GM18505 (cell line): ENCODE results near the gene YAE1.

Experiments used
- ATAC-seq: cut with Tn5 transposase; IDR thresholded peaks from one replicate; pipeline ENCODE4 v1.9.1; 2021; ENCODE audit not compliant: unreplicated experiment
- POLR2A ChIP-seq: IDR thresholded peaks from 4 replicates; pipeline ENCODE4 v1.6.1; 2011; ENCODE audit warnings: borderline replicate concordance; ENCODE audit not compliant: insufficient read depth, insufficient read length; ENCODE audit errors: extremely low read depth

YAE1 gene

DNA sequence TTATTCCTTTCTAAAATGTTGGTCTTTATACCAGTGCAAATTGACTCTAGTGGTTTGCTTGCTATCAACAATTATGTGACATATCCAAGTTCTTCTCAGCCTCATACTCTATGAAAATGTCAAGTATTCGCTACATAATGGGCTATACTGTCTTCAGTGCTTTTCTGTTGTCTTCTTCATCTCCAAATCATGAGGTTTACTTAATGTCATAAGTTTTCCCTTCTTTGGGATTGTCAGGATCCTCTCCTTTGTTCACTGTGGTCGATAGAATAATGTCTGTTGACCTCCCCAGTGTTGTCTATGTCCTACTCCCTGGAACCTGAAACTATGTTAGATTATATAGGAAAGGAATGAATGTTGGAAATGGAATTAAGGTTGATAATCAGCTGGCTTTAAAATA is 40.7 kb downstream of the YAE1 start:
- ATAC-seq, result no peak
- TF ChIP-seq POLR2A, result no peak

DNA sequence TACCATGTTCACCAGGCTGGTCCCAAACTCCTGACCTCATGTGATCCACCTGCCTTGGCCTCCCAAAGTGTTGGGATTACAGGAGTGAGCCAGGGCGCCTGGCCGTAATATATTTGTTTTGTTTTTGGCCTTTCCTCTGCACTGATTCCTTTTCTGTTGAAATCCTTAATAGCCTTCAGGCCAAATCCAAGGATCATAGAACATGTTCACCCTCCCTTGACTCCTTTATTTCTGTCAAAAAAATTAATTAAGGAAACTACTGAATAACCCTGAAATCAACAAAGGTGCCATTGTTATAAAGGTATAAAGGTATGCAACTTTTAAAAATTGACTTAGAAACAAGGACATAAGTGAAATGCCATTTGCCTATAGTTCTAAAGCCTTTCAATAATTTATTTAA is 41.7 kb downstream of the YAE1 start:
- no peak for ATAC-seq

DNA sequence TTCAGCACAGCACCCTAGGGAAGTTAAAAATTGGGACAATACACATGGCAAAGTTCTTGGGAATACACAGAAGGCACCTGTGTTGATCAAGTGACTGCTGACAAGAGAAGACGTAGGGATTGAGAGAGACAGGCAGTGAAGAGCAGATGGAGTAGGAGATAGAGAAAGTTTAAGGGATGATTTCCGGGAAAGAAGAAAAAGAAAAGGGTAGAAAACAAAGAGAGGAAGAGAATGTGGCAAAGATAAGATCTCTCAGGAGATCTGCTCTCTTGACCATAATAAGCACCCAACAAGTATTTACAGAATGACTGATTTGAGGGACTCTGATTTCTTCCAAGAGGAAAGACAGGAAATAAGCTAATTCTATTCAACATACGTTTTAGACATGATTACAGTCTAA is 42.1 kb downstream of the YAE1 start:
- no peak for TF ChIP-seq POLR2A
- ATAC-seq, result no peak

More for the DNA sequence above, 41.7 kb downstream of the YAE1 start:
- no peak for TF ChIP-seq POLR2A

DNA sequence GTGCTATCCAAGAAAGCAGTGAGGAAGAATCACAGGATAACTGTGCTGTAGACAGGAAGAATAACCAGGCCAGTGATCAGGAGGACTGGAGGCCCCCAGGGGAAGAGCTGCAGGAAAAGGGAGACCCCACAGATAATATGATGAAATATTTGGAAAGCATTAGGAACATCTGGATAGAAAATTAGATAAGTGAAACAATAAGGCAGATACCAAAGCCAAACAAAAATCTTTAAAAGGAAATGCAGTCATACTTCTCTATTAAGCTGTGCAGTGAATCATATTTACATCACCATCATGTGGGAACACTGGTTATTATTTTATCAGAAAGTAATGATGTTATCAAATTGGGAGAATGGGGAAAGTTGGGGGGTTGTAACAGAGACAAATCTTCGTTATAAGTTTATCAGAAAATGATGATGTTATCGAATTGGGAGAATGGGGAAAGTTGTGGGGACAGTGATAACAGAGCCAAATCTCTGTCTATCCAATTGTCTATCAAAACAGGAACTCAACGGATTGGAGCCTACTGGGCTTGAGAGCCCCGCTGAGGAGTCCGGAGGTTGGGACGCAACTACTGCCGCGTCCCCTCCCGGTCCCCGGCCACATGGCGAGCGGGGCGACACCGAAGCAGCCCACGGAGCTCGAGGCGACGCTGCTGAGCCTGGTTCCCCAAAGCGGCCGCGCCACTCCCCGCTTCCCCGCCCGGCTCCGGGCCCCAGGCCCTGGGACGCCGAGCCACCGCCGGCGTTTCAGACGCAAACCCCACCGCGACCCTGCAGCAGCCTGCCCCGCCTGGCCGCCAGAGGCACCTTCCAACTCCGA is 43.1 kb downstream of the YAE1 start:
- ATAC-seq, result no peak
- no peak for TF ChIP-seq POLR2A

DNA sequence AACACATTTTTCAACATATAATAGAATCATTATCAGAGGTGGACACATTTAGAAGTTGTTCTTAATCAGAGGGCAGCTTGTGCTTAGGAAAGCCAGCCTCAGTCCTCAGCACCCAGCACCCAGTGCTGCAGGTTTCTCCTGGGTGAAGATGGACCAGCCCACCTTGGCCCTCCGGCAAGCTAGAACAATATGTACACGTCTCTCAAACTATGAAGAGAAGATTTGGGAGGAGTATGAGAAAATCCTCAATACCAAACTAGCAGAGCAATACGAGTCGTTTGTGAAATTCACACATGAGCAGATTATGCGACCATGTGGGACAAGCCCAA is 43.7 kb downstream of the YAE1 start:
- ATAC-seq, result no peak
- TF ChIP-seq POLR2A, result no peak

DNA sequence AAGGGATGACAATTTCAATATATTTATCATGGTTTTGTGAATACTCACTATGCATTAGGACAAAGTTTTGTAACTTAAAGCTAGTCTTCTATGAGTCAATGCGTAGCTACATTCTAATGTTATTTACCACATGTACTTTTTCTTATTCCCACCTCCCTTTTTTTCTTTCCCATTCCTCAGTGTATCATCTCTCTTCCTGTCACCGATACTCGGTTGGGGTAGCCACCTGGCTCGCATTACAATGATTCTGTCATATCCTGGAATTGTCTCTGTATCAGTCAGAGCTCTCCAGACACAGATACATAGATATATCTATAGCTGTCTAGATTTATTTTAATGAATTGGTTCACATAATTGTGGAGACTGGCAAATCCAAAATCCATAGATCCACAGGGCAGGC is 47.4 kb downstream of the YAE1 start:
- no peak for TF ChIP-seq POLR2A
- ATAC-seq, result no peak

DNA sequence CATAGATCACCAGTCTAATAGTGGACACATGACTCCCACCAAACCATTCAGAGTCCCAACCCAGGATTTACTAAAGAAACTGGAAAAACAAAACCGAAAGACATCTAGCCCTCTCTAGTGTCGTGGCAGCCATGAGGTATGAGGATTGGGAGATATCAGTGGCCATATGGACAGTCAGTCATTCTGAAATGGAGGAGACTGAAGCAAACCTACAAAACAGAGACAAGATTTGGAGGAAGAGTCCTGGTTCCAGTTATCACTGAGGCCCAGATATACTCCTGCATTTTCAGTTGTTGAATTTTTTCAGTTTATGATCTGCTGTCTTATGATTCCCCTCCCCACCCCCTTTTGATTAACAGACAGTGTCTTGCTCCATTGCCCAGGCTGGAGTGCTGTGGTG is 48.1 kb downstream of the YAE1 start:
- TF ChIP-seq POLR2A, result no peak
- no peak for ATAC-seq

DNA sequence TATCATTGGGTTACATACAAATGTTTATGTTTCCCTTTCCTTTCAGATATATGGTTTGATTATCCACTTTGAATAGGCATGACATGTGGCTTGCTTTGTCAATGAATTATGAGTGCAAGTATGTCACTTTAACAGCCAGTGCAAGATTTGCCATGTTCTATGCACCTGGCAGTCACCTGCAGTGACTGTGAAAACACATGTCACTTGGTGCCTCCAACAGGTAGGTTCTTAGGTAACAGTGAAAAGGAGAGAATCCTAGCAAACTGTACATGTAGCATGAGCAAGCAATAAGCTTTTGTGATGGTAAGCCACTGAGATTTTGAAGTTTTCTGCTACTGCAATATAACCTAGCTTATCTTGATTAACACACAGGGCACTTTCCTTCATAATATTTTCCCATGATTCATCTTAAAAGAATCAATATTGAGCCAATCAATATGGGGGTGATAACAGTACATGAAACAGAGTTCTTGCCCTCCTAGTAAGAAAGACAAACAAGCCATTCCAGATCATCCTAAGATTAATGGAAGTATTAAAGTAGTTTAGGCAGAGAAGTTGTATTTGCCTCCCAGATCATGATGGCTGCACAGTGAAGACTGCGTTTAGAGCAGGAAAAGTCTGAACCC is 49.3 kb downstream of the YAE1 start:
- TF ChIP-seq POLR2A, result no peak
- ATAC-seq, result no peak

DNA sequence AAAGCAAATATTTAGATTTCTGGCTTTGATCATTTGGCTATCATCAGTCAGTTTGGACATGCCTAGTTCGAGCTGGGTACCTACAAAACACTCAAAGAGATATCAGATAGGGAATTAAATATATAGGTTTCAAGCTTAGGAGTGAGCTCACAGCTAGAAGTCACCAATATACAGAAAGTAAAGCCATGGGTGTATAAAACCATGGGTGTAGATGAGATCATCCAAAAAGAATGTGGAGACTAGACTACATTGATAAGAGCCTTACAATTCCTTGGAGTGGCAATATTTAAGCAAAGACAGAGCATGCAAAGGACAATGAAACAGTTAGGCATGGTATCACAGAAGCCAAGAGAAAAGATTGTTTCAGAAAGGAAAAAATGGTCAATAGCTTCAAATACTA is 49.9 kb downstream of the YAE1 start:
- no peak for TF ChIP-seq POLR2A
- ATAC-seq, result no peak

DNA sequence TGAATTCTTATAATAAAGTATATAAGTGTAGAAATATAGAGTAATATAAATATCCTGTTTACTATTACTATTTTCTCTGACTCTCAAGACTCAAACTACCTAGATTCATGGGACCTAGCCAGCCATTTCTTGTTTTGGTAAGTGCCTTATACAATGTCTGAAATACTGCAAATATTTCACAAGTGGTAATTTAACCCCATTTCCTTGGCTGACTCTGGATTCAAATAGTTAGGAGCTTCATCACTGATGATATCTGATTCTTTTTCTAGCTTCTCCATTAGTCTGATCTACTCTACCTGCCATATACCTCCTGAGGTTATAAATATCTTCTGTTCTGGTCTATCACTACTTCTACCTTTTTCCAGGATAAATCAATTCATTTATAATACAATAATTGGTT is 50.8 kb downstream of the YAE1 start:
- ATAC-seq, result no peak
- no peak for TF ChIP-seq POLR2A

DNA sequence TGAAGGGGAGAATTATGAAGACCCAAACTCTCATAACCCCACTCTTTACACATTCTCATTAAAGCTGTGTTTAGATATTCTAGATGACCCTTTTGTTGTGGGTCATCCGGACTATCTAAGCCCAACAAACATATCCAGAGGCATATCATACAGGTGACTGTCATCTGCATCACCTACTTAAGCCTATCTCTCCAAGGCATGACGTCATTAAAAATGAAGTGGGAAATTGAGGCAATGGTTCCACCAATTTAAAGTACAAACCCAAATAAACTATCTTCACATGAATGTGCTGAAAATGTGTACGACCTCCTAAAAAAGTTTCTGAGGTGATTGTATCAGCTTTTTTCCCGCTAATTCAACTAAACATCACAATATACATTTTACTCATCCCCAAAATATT is 52.7 kb downstream of the YAE1 start:
- ATAC-seq, result no peak
- TF ChIP-seq POLR2A, result no peak

DNA sequence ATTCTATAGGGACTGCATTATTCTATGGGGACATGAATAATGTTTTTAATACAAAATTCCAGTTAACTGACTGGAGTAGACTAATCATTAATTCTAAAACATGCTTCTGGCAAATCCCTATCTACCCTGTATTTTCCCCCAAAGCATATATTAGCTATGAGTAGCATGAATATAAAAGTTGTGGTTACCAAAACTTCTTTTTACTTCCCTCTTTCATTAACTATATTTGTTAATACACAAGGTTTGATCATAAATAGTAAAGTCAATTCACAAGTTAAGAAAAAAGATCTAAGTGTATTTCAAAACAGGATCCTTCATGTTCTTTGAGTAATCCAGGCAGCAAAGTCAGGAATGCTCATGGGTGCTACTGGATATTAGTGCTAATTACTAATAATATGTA is 54.3 kb downstream of the YAE1 start:
- TF ChIP-seq POLR2A, result no peak
- no peak for ATAC-seq

DNA sequence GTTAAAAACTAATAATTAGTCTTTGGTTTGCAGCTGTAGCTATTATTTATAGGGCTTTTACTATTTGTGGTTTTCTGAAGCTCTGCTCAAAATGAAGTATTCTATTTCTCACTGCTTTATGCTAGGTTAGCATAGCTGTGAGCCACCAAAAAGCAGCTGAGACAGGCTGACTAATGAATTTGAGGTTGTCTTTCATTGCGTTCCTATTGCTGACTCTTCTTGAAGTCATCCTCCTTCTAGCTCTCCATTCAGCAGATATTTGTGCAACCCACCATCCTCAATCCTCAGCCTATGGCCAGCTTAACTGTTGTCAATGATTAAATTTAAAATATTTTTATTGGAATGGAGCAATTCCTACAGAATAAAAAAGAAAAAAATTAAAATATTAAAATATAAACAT is 55.1 kb downstream of the YAE1 start:
- no peak for TF ChIP-seq POLR2A
- no peak for ATAC-seq

DNA sequence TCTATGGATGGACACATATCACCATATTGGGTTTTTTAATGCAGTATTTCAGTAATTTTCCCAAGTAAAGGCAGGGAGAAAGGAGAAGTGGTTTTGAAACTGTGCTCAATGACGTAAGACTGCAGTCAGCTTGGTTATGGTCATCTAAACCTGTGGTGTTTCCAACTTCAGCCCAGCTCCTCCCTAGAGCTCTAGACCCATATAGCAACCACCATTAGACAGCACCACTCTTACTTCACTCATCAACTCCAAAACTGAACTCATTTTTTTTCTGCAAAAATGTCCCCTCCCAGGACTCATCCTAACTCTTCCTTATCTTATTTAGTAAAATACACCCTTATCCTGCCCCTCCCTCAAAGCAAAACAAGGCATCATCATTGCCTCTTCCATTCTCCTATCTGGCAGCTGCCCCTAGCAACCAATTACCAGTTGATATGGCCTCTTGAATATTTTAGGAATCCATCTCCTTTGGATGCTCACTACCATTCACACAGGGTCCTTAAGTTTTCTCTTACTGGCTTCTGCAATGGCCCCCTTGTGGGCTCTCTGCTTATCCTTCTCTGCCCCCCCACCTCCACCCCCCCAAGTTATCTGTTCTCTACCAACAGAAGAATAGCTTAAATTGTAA is 55.7 kb downstream of the YAE1 start:
- peak; percentile 21 for ATAC-seq
- no peak for TF ChIP-seq POLR2A
